Adrenal gland (tissue), 5 donors: Measurements from ENCODE around the gene SPEM2.

Experiments used
- CTCF ChIP-seq, 6 experiments: fragments of 450-650 bp in 4 of 6; fragments of 200-600 bp in 2 of 6; sonication (generic) in 1 of 6; IDR thresholded peaks; 1 replicate in 5 of 6; 2 replicates in 1 of 6; pipeline versions ENCODE4 v1.5.1 to v1.8.0; 2016 to 2021; ENCODE audit warnings: antibody characterized with exemption in 6 of 6, mild to moderate bottlenecking in 2 of 6, moderate library complexity in 1 of 6
- POLR2A ChIP-seq, 2 donors: fragments of 450-650 bp; IDR thresholded peaks; one replicate each; pipeline ENCODE4 v1.6.1; 2017; ENCODE audit warnings: antibody characterized with exemption in 2 of 2, mild to moderate bottlenecking in 2 of 2, moderate library complexity in 1 of 2
- donor health status: DM: no; HTN: no; CAD: no.

GRCh38 chr17:7398612-7399011 lies 26.8 kb upstream of the SPEM2 start:
- TF ChIP-seq CTCF (IDR thresholded peaks at IDR 0.05) = no peak
- no peak for TF ChIP-seq POLR2A (IDR thresholded peaks at IDR 0.05)
